ENCODE data around the gene REG1A. TPM values are rescaled to one million over a fixed set of nuclear protein-coding genes. Genes with fewer than 3 reads are reported as not detected.

Gene REG1A
- total RNA-seq, 1 experiment from 2014 or later, result 4.8 TPM

GRCh38 chr2:79116997-79117928, 3.0 kb upstream of the REG1A start:
- peaks cover 5% of the 10 kb centered on the region for H3K9me3 Mint-ChIP-seq
- DNase-seq (ENCODE audit: low spot score) (no peak), ATAC-seq (no peak)
- H3K27me3 Mint-ChIP-seq (ENCODE audit: low read depth), result no peaks in the 10 kb centered on the region
- no peak overlapping the region for H3K4me3 Mint-ChIP-seq
- POLR2A ChIA-PET, result no interaction called here
- TF ChIP-seq NR3C1 (CRISPR knock-in tag; conservative IDR thresholded peaks at IDR 0.05; ENCODE audit: low read depth) (no peak), EMX1 (CRISPR knock-in tag; IDR thresholded peaks at IDR 0.05) (no peak)
- no peak overlapping the region for H3K27ac Mint-ChIP-seq
- no peaks in the 10 kb centered on the region for H3K36me3 Mint-ChIP-seq
- CTCF ChIA-PET, result interaction anchor here (1.8 kb wide), 1 partner anchor 76 kb away, joined by 6 read pairs; no protein-coding TSS in a partner anchor
- H3K4me1 Mint-ChIP-seq, result no peaks in the 10 kb centered on the region

GRCh38 chr2:79122676-79123075, 2.4 kb downstream of the REG1A start:
- H3K27me3 Mint-ChIP-seq (ENCODE audit: low read depth), result no peaks in the 10 kb centered on the region
- TF ChIP-seq ZNF281 (CRISPR knock-in tag; IDR thresholded peaks at IDR 0.05) (no peak), AR (CRISPR knock-in tag; IDR thresholded peaks at IDR 0.05) (no peak), NR3C1 (CRISPR knock-in tag; conservative IDR thresholded peaks at IDR 0.05; ENCODE audit: low read depth) (no peak), ZNF396 (CRISPR knock-in tag; IDR thresholded peaks at IDR 0.05; ENCODE audit: borderline replicate concordance) (no peak)
- DNase-seq (ENCODE audit: low spot score) (no peak), ATAC-seq (no peak)
- H3K4me3 Mint-ChIP-seq, result no peak overlapping the region
- no peaks in the 10 kb centered on the region for H3K4me1 Mint-ChIP-seq
- CTCF ChIA-PET, result no interaction called here
- H3K9me3 Mint-ChIP-seq, result peaks cover 4% of the 10 kb centered on the region
- no peaks in the 10 kb centered on the region for H3K36me3 Mint-ChIP-seq
- POLR2A ChIA-PET, result no interaction called here
- H3K27ac Mint-ChIP-seq, result no peak overlapping the region

- Mint-ChIP-seq H3K27ac (no peak overlapping the region), H3K36me3 (no peaks in the 10 kb centered on the region), H3K27me3 (ENCODE audit: low read depth) (no peaks in the 10 kb centered on the region), H3K9me3 (no peaks in the 10 kb centered on the region), H3K4me1 (no peaks in the 10 kb centered on the region), H3K4me3 (no peak overlapping the region)
- no peak for ATAC-seq
- POLR2A ChIA-PET, result no interaction called here
- CTCF ChIA-PET, result no interaction called here
- TF ChIP-seq HMGXB4 (CRISPR knock-in tag; IDR thresholded peaks at IDR 0.05), result no peak
- no peak for TF ChIP-seq FOXK1 (CRISPR knock-in tag; IDR thresholded peaks at IDR 0.05)
- no peak for TF ChIP-seq ZNF423 (CRISPR knock-in tag; IDR thresholded peaks at IDR 0.05)
- TF ChIP-seq SMAD4 (CRISPR knock-in tag; IDR thresholded peaks at IDR 0.05), result no peak
- TF ChIP-seq ZNF121 (CRISPR knock-in tag; IDR thresholded peaks at IDR 0.05), result no peak
- DNase-seq (ENCODE audit: low spot score), result no peak
Observed at GRCh38 chr2:79124907-79125720, 4.8 kb downstream of the REG1A start.
